ENCODE data around the gene ST3GAL5. TPM values are rescaled to one million over a fixed set of nuclear protein-coding genes. Genes with fewer than 3 reads are reported as not detected.

ST3GAL5 gene
- total RNA-seq, 1 experiment from 2014 or later: 25.3 TPM

- H3K4me3 ChIP-seq (ENCODE audit: low read depth, low read length, poor library complexity, severe bottlenecking): no peak overlapping the region
- no peaks in the 10 kb centered on the region for H3K36me3 ChIP-seq (ENCODE audit: insufficient read depth, low read length, poor library complexity, severe bottlenecking)
- no peak overlapping the region for H3K27ac ChIP-seq (ENCODE audit: low read depth, low read length, poor library complexity, severe bottlenecking)
- CTCF ChIA-PET: no interaction called here
- H3K4me1 ChIP-seq (ENCODE audit: insufficient read depth, low read length, poor library complexity, severe bottlenecking): peaks cover 8% of the 10 kb centered on the region
- no peaks in the 10 kb centered on the region for H3K9me3 ChIP-seq (ENCODE audit: low read depth, low read length, poor library complexity, severe bottlenecking)
- POLR2A ChIA-PET (ENCODE audit: low non-redundant PET): no interaction called here
- no peaks in the 10 kb centered on the region for H3K27me3 ChIP-seq (replicated peaks; ENCODE audit: insufficient read depth, low read depth, low read length, poor library complexity)
- no peak for DNase-seq (ENCODE audit: low spot score)
- intact Hi-C loops (cut with micrococcal nuclease; ENCODE audit: unreplicated experiment): no loop called here
- BruUV-seq (replicated peaks): no TSS peak
- TF ChIP-seq CTCF (conservative IDR thresholded peaks at IDR 0.05; ENCODE audit: low read depth, low read length): no peak
- TF ChIP-seq EZH2 (IDR thresholded peaks at IDR 0.05; ENCODE audit: borderline replicate concordance, low read depth, low read length, poor library complexity, severe bottlenecking): no peak
These were observed 100.2 kb downstream of the ST3GAL5 start for GRCh38 chr2:85788603-85789002.

DNA sequence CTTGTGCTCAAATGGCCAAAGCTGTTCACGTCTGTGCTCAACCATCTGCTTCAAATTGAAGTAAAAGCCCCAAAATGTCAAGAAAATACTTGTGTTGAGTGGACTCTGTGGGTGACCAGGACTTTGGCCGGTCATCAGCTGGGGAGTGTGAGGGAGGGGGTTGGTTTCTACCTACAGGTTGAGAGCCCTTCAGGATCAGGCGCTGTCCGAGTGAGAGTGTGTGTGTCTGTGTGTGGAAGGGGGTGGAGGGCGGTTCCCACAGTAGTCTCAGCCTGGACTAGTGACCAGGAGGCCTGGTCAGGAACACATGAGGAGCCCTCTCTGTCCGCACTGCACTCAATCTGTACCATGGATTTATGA lies 100.8 kb downstream of the ST3GAL5 start:
- DNase-seq (ENCODE audit: low spot score): no peak
- Histone ChIP-seq H3K36me3 (ENCODE audit: insufficient read depth, low read length, poor library complexity, severe bottlenecking) (no peaks in the 10 kb centered on the region), H3K9me3 (ENCODE audit: low read depth, low read length, poor library complexity, severe bottlenecking) (no peaks in the 10 kb centered on the region), H3K4me1 (ENCODE audit: insufficient read depth, low read length, poor library complexity, severe bottlenecking) (peaks cover 6% of the 10 kb centered on the region), H3K27me3 (replicated peaks; ENCODE audit: insufficient read depth, low read depth, low read length, poor library complexity) (no peaks in the 10 kb centered on the region), H3K4me3 (ENCODE audit: low read depth, low read length, poor library complexity, severe bottlenecking) (no peak overlapping the region), H3K27ac (ENCODE audit: low read depth, low read length, poor library complexity, severe bottlenecking) (no peak overlapping the region)
- CTCF ChIA-PET: no interaction called here
- intact Hi-C loops (cut with micrococcal nuclease; ENCODE audit: unreplicated experiment): no loop called here
- BruUV-seq (replicated peaks): no TSS peak
- TF ChIP-seq EZH2 (IDR thresholded peaks at IDR 0.05; ENCODE audit: borderline replicate concordance, low read depth, low read length, poor library complexity, severe bottlenecking) (no peak), CTCF (conservative IDR thresholded peaks at IDR 0.05; ENCODE audit: low read depth, low read length) (no peak)
- POLR2A ChIA-PET (ENCODE audit: low non-redundant PET): no interaction called here

- H3K27me3 ChIP-seq (replicated peaks; ENCODE audit: insufficient read depth, low read depth, low read length, poor library complexity): no peaks in the 10 kb centered on the region
- TF ChIP-seq CTCF (conservative IDR thresholded peaks at IDR 0.05; ENCODE audit: low read depth, low read length) (no peak), EZH2 (IDR thresholded peaks at IDR 0.05; ENCODE audit: borderline replicate concordance, low read depth, low read length, poor library complexity, severe bottlenecking) (no peak)
- no peaks in the 10 kb centered on the region for H3K9me3 ChIP-seq (ENCODE audit: low read depth, low read length, poor library complexity, severe bottlenecking)
- CTCF ChIA-PET: no interaction called here
- DNase-seq (ENCODE audit: low spot score): no peak
- no TSS peak for BruUV-seq (replicated peaks)
- peaks cover 1% of the 10 kb centered on the region for H3K4me1 ChIP-seq (ENCODE audit: insufficient read depth, low read length, poor library complexity, severe bottlenecking)
- no peak overlapping the region for H3K4me3 ChIP-seq (ENCODE audit: low read depth, low read length, poor library complexity, severe bottlenecking)
- intact Hi-C loops (cut with micrococcal nuclease; ENCODE audit: unreplicated experiment): no loop called here
- H3K36me3 ChIP-seq (ENCODE audit: insufficient read depth, low read length, poor library complexity, severe bottlenecking): no peaks in the 10 kb centered on the region
- POLR2A ChIA-PET (ENCODE audit: low non-redundant PET): no interaction called here
- H3K27ac ChIP-seq (ENCODE audit: low read depth, low read length, poor library complexity, severe bottlenecking): no peak overlapping the region
These were observed 101.4 kb downstream of the ST3GAL5 start for GRCh38 chr2:85787282-85787980.

Other genes with a start within 250 kb of the ST3GAL5 start
- gene SFTPB, start 220.8 kb downstream of the ST3GAL5 start, total RNA-seq (2021): not detected in 2 replicates
- gene GNLY, start 194.6 kb downstream of the ST3GAL5 start, total RNA-seq (2021): not detected in 2 replicates
- 4.3 and 4.6 TPM in 2 replicates for gene ATOH8, start 135.0 kb downstream of the ST3GAL5 start, total RNA-seq (2021)
- 70.8 and 81.2 TPM in 2 replicates for gene POLR1A, start 216.9 kb upstream of the ST3GAL5 start, total RNA-seq (2021)
- gene PTCD3, start 217.2 kb upstream of the ST3GAL5 start, total RNA-seq (2021): 148 and 159 TPM in 2 replicates

Measured in A673 (cell line).